Stimulated activated CD4-positive, alpha-beta T cell treated with anti-CD3 and anti-CD28 coated beads, Interleukin-2, amount 100 ng/mL, for 24 hours (primary cell): ENCODE data around the gene SMARCA1.
A peak's percentile ranks its signal among the peaks of the same experiment; 100 is the strongest.
"Not testable (repeated sequence)": the region's sequence is repeated elsewhere in the genome, so short reads cannot be mapped to it uniquely, and the experiment has no call there.

Source experiments
- DNase-seq, 2 donors: peaks; one replicate each; pipeline ENCODE4 v3.0.0-alpha.2; 2020

Gene SMARCA1

DNA sequence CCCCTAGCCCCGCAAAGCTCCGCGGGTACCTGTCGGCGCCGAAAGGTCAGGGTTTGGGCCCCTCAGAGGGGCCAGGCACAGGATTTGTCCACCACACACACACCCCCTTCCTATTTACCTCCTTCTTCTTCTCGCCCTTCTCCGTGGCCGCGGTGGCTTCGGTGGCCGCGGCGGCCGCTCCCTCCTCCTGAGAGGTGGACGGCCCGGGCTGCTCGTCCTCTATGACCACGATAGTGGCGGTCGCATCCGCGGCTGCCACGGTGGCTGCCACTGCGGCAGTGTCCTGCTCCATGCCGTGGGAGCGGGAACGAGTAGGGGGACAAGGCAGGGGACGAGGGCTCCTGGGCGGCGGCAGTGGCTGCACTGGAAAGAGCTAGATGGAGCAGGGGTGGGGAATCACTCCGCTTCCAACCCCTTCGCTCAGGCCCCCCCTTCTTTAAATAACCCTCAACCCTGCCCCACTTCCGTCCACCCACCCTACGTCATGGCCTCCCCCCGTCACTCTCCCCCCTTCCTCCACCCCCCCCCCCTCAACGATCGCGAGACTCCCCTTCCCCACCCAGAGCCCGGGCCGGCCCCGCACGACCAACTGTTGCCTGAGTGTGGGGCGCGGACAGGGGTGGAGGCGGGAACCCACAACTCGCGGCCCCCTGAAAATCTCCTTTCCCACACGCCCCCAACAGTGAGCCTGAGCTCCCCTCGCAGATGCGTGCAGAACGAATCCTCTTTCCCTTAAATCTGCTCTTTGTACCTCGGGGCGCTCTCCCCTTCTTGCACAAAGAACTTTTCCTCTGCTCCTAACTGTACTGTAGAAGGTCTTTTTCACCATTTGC, at the start of gene SMARCA1:
Gene SMARCA1, minus strand, starts transcription at position 412 of the 833 bp plus-strand sequence. Its CDS starts 120 bp downstream, at position 292.
- peak in 1 of 2 donors; percentile 2 for DNase-seq

DNA sequence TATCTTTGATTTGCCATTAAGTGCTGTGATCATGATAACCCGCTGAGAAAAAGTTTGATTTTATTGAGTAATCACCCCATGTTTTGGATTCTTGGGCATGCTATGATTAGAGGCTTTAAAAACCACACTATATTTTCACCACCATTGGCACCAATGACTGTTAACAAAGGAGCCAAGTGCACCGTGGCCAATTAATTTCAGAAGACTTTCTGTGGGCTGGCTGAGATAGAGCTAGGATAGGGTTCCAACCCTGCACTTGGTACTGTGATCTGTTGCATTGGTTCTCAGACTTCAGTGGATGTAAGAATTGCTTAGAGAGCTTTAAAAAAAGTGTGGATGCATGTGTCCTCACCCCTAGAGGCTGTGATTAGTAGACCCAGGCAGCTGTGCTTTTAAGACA, 49.1 kb upstream of the SMARCA1 start:
- no peak for DNase-seq

- DNase-seq, result no peak
These were observed 45.1 kb upstream of the SMARCA1 start for GRCh38 chrX:129568349-129568748.

DNA sequence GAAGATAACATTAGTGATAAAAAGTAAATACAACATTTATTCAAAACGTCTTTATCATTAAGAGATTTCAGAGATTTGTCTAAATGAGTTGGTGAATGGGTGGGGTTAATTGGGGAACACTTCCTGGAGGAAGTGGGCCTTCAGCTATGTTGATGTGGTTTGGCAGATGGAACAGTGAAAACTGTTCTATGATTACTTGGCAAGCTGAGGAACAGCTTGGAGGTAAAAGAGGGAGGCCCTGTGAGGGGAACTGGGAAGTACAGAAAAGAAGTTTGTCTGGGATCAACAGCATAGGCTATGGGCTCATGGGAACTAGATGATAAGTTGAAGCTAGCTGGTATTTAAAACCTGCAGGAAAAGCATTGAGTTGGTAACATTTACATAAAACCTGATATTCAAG, 42.8 kb upstream of the SMARCA1 start:
- no peak for DNase-seq

GRCh38 chrX:129565046-129565650, 41.9 kb upstream of the SMARCA1 start:
- no peak for DNase-seq

GRCh38 chrX:129564345-129564744, 41.1 kb upstream of the SMARCA1 start:
- DNase-seq, result not testable (repeated sequence)

DNA sequence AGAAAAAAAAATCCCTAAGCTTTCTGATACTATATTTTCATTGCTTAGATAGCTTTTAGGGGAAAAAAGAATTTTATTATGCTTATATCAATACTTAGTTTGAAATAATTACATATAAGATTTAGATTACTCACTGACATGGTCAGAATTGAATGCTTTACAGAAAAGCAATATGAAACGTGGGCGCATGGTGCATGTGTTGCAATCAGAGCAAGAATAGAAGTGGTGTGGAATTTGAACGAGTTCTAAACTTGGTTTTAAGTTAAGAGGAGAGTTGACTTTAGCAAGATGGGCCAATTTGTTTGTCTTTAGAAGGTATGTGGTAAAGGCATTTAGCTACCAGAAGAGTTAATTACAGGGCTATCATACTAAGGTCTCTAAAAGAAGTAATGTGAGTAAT, 38.2 kb upstream of the SMARCA1 start:
- DNase-seq, result no peak

DNA sequence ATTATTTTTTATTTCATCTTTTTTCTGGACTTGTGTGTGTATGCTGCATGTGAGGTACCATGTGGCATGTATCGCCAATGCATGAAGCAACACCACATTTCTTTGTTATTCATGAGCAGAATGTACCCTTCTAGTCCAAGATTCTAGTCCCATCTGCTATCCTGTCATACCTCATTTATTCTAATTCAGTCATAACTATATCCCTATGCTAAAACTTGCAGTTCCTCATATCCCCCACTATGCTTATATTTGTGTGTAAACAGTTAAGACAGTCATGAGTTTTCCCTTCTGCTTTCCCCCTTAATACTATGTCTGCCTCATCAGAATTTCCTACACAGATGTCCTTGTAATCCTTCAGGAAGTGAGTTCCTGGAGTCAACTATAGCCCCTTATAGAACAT, 36.5 kb upstream of the SMARCA1 start:
- DNase-seq, result no peak

GRCh38 chrX:129557844-129558480, 34.7 kb upstream of the SMARCA1 start:
- no peak for DNase-seq

GRCh38 chrX:129556806-129557315, 33.6 kb upstream of the SMARCA1 start:
- no peak for DNase-seq

DNA sequence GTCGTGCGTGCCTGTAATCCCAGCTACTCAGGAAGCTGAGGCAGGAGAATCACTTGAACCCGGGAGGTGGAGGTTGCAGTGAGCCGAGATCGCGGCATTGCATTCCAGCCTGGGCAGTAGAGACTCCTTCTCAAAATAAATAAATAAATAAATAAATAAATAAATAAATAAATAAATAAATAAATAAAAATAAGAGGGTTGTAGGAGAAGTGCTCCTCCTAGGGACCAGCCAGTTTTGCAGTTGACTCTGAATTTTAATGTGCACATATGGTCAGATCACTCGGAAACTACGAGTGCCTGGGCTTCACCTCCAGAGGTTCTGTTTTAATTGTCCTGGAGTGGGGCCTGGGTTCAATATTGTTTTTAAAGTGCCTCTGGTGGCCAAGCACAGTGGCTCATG, 31.5 kb upstream of the SMARCA1 start:
- not testable (repeated sequence) for DNase-seq

- no peak for DNase-seq
These were observed 30.5 kb upstream of the SMARCA1 start for GRCh38 chrX:129553619-129554288.

DNA sequence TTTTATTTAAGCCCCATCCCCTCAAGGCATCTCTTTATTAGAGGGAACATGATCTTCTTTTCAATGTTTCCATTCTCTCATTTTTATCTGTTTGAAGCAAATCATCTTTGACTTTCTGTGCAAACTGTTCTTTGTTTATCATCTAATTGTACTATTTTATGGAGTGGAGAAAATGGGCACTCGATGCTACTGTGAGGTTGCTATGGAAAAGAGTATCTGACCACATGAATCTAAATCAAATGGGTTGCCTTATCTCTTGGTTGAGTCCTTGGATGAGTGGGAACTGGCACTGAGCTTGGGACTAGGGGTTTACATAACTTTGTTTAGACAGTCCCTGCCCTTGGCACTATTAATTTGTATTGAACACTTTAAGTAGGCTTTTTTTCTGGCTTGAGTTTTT, 25.8 kb upstream of the SMARCA1 start:
- no peak for DNase-seq

DNA sequence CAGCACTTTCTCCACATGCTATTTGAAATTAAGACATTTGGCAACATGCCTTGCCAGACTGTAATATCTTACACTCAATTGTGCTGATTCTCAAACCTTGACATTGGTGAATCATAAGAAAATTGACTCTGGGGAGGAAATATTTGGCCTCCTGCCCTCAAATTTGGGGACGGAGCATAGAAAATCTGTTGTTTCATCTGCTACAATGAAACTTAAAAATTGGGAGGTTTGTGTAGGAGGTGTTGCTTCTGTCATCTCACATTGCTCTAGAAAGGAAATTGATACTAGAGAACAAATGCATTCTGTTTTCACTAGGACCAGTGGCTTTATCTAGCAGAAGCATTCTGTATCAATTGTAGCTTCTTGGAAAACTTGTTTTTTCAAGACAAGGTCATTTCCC, 22.1 kb upstream of the SMARCA1 start:
- DNase-seq, result no peak

GRCh38 chrX:129544780-129545179, 21.5 kb upstream of the SMARCA1 start:
- DNase-seq, result no peak

DNA sequence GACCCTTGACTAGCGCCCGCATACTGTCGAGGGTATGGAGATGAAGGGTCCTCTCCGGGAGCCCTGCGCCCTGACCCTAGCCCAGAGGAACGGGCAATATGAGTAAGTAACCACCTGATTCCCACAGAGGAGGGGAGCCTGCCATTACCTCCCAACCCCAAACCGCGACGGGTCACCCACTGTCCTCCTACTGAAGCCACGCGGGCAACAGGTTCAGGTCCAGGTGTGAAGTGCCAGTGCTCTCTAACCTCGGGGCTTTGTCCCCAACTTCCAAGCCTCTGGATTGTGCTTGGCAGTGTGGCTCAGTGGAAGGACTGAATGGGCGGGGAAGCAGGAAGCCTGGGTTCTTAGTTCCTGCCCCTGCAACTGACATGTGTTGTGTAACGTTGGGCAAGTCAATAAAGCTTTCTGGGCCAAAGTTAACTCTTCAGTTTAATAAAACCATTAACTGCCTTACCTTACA, 17.5 kb upstream of the SMARCA1 start:
- DNase-seq, result peak in 1 of 2 donors; percentile 1

GRCh38 chrX:129540068-129540653, 16.9 kb upstream of the SMARCA1 start, which contains the start of gene OCRL:
Gene OCRL (plus strand): TSS chrX:129540259. CDS start chrX:129540440, 181 bp downstream.
- DNase-seq, result peak; percentile 59 to 68

GRCh38 chrX:129534816-129535578, 11.7 kb upstream of the SMARCA1 start:
- no peak for DNase-seq

GRCh38 chrX:129531132-129531531, 7.8 kb upstream of the SMARCA1 start:
- no peak for DNase-seq

DNA sequence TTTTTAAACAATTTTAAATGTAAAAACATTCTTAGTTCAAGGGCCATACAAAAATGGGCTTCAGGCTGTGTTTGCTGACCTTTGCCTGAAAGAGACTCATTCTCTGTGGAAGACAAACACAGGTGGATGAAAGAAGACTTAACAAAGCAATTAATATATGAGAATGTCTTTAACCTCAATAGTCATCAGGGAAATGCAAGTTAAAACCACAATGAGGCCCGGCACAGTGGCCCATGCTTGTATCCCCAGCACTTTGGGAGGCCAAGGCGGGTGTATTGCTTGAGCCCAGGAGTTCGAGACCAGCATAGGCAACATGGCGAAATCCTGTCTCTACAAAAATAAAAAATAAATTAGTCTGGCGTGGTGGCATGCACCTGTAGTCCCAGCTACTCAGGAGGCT, 7.1 kb upstream of the SMARCA1 start:
- no peak for DNase-seq

DNA sequence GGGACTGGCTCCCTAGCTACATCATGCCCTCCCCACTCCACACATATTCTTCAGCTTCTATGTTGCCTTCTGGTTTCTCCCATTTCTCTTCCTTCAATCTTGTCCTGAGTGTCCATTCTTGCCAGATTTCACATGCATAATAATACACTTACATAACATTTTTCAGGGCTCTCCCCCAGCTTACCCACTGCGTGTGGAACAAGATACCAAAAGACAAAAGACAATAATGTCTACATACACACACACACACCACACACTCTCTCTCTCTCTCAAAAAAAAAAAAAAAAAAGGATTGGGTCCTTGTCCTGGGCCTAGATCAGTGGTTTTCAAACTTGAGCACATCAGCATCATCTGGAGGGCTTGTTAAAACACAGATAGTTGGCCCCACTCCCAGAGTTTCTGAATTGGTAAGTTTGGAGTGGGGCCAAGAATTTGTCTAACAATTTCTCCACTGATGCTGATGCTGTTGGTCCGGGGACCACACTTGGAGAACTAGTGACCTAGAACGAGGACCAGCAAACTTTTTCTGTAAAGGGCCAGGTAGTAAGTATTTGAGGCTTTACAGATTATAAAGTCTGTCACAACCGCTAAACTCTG, 6.5 kb upstream of the SMARCA1 start:
- no peak for DNase-seq
